ENCODE measurements around the gene PTPRA. TPM values are rescaled to one million over a fixed set of nuclear protein-coding genes. Genes with fewer than 3 reads are reported as not detected.
"Not testable (repeated sequence)": the region's sequence is repeated elsewhere in the genome, so short reads cannot be mapped to it uniquely, and the experiment has no call there.

PTPRA gene, protein sequence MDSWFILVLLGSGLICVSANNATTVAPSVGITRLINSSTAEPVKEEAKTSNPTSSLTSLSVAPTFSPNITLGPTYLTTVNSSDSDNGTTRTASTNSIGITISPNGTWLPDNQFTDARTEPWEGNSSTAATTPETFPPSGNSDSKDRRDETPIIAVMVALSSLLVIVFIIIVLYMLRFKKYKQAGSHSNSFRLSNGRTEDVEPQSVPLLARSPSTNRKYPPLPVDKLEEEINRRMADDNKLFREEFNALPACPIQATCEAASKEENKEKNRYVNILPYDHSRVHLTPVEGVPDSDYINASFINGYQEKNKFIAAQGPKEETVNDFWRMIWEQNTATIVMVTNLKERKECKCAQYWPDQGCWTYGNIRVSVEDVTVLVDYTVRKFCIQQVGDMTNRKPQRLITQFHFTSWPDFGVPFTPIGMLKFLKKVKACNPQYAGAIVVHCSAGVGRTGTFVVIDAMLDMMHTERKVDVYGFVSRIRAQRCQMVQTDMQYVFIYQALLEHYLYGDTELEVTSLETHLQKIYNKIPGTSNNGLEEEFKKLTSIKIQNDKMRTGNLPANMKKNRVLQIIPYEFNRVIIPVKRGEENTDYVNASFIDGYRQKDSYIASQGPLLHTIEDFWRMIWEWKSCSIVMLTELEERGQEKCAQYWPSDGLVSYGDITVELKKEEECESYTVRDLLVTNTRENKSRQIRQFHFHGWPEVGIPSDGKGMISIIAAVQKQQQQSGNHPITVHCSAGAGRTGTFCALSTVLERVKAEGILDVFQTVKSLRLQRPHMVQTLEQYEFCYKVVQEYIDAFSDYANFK
- 100 to 1,000 TPM in 1 of 2 experiments, 10 to 100 TPM in 1; 90.1 to 106 TPM for total RNA-seq
- polyA plus RNA-seq = 10 to 100 TPM; 24.6 to 51.4 (median 30.8) TPM
- total RNA-seq = 75.6 to 156 (median 132) reads per million in 6 experiments

DNA sequence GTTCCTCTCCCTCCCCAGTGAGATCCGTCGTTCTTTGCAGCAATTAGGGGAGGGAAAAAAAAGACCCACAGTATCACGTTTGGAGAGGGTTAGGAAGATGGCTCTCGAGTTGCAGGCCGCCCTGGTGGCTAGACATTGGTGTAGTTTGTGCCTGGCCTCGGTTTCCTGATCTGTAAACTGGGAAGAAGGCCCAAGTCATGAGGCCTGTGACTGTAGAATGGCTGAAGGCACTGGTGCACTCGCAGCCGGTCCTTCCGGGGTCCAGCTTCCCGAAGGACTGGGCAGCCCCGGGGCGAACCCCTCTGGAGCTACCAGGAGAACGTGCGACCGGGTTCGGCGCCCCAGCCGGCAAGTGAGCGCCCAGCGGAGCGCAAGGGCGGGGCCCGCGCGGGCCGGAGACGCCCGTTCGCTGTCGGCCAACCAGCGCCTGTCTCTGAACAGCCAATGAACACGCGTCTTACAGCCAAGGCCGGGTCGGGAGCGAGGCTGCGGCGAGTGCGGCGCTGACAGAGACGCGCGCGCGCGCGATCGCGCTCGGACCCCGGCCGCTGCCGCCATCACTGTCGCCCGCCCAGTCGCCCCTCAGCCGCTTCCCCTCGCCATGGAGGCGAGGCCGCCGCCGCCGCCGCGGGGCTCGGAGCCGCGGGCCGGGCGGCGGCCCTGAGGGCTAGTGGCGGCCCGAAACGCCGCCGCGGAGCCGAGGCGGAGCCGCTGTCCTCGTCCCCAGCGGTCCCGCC is at the start of gene PTPRA:
TSS of gene PTPRA (plus strand) at position 472 of the 737 bp plus-strand sequence. CDS start 90,797 bp downstream, outside the sequence.
- DNase-seq (peak; percentile 84 to 94 (median 90)), ATAC-seq (peak; percentile 86 to 88)
- Mint-ChIP-seq H3K27ac (peak within 1 kb of the TSS; percentile 90 to 97 (median 94)), H3K36me3 (peaks cover 0 to 14% (median 0%) of the 10 kb centered on the region in 3 donors), H3K4me3 (peak within 1 kb of the TSS; percentile 89 to 96 (median 93)), H3K9me3 (no peaks in the 10 kb centered on the region), H3K4me1 (peaks cover 31 to 60% (median 53%) of the 10 kb centered on the region in 4 donors), H3K27me3 (no peaks in the 10 kb centered on the region)
- POLR2A ChIA-PET = interaction anchor here (1.0 to 1.9 kb wide), 8 partner anchors 8 to 1606 kb away, joined by 3 to 13 read pairs (median 4); partner anchors contain the start of genes NOP56, PCED1A and VPS16

- H3K4me3 Mint-ChIP-seq = peak overlapping the region; percentile 22 to 82 (median 71)
- H3K36me3 Mint-ChIP-seq = no peaks in the 10 kb centered on the region
- peak overlapping the region in 5 of 10 donors; percentile 21 to 46 (median 31) for H3K27ac Mint-ChIP-seq
- peaks cover 7 to 28% (median 24%) of the 10 kb centered on the region in 4 donors for H3K4me1 Mint-ChIP-seq
- DNase-seq (peak in 3 of 10 donors; percentile 21 to 37 (median 33)), ATAC-seq (peak; percentile 36 to 51)
- H3K27me3 Mint-ChIP-seq = peaks cover under 1 to 16% (median 11%) of the 10 kb centered on the region in 5 donors
- POLR2A ChIA-PET = interaction anchor here (1.2 kb wide), 1 partner anchor 43 kb away, joined by 4 read pairs; no protein-coding TSS in a partner anchor
- H3K9me3 Mint-ChIP-seq = no peaks in the 10 kb centered on the region
These were observed 47.5 kb upstream of the PTPRA start for GRCh38 chr20:2825761-2826160.

- Mint-ChIP-seq H3K36me3 (no peaks in the 10 kb centered on the region), H3K27me3 (peaks cover 0 to 13% (median 8%) of the 10 kb centered on the region in 5 donors), H3K9me3 (no peaks in the 10 kb centered on the region), H3K4me3 (peak overlapping the region in 6 of 10 donors; percentile 24 to 81 (median 46)), H3K4me1 (peaks cover 5 to 23% (median 21%) of the 10 kb centered on the region in 4 donors), H3K27ac (no peak overlapping the region)
- DNase-seq (no peak), ATAC-seq (no peak)
- POLR2A ChIA-PET = interaction anchor here (0.7 to 1.2 kb wide), 2 partner anchors 42 to 226 kb away, joined by 3 to 4 read pairs; no protein-coding TSS in a partner anchor
These were observed 46.6 kb upstream of the PTPRA start for GRCh38 chr20:2826655-2827054.

GRCh38 chr20:2829376-2829775 is 43.9 kb upstream of the PTPRA start:
- Mint-ChIP-seq H3K4me3 (no peak overlapping the region), H3K4me1 (peaks cover 7 to 23% (median 16%) of the 10 kb centered on the region in 4 donors), H3K36me3 (peaks cover 0 to 4% (median 0%) of the 10 kb centered on the region in 3 donors), H3K9me3 (no peaks in the 10 kb centered on the region), H3K27ac (no peak overlapping the region), H3K27me3 (peaks cover 0 to 12% (median 6%) of the 10 kb centered on the region in 5 donors)
- no peak for ATAC-seq
- DNase-seq = no peak
- POLR2A ChIA-PET = no interaction called here

- H3K4me1 Mint-ChIP-seq = peaks cover 7 to 17% (median 9%) of the 10 kb centered on the region in 4 donors
- not testable (repeated sequence) for H3K27me3 Mint-ChIP-seq, H3K9me3 Mint-ChIP-seq, ATAC-seq, DNase-seq, H3K4me3 Mint-ChIP-seq, H3K27ac Mint-ChIP-seq
- POLR2A ChIA-PET = interaction anchor here (0.6 to 1.1 kb wide), 4 partner anchors 9 to 179 kb away, joined by 4 to 5 read pairs (median 4); partner anchors contain the start of genes NOP56, PCED1A and VPS16
- H3K36me3 Mint-ChIP-seq = peaks cover 0 to 15% (median 5%) of the 10 kb centered on the region in 3 donors
These were observed 42.1 kb upstream of the PTPRA start for GRCh38 chr20:2831206-2831605.

- Mint-ChIP-seq H3K36me3 (peaks cover 0 to 18% (median 5%) of the 10 kb centered on the region in 3 donors), H3K27ac (peak overlapping the region in 1 of 10 donors; percentile 68), H3K9me3 (no peaks in the 10 kb centered on the region), H3K27me3 (peaks cover 0 to 2% (median 0%) of the 10 kb centered on the region in 5 donors), H3K4me1 (peaks cover 13 to 18% (median 14%) of the 10 kb centered on the region in 4 donors), H3K4me3 (no peak overlapping the region)
- POLR2A ChIA-PET = interaction anchor here (2.0 kb wide), 1 partner anchor 12 kb away, joined by 6 read pairs; no protein-coding TSS in a partner anchor
- DNase-seq (no peak), ATAC-seq (no peak)
These were observed 39.5 kb upstream of the PTPRA start for GRCh38 chr20:2833761-2834160.

- H3K27me3 Mint-ChIP-seq = no peaks in the 10 kb centered on the region
- DNase-seq = no peak
- H3K4me3 Mint-ChIP-seq = peak overlapping the region in 1 of 10 donors; percentile 37
- H3K9me3 Mint-ChIP-seq = no peaks in the 10 kb centered on the region
- peak overlapping the region in 3 of 10 donors; percentile 15 to 68 (median 37) for H3K27ac Mint-ChIP-seq
- H3K36me3 Mint-ChIP-seq = peaks cover 0 to 18% (median 5%) of the 10 kb centered on the region in 3 donors
- ATAC-seq = no peak
- POLR2A ChIA-PET = interaction anchor here (0.6 to 2.0 kb wide), 2 partner anchors 13 to 15 kb away, joined by 6 read pairs; no protein-coding TSS in a partner anchor
- peaks cover 18 to 24% (median 19%) of the 10 kb centered on the region in 4 donors for H3K4me1 Mint-ChIP-seq
These were observed 38.7 kb upstream of the PTPRA start for GRCh38 chr20:2834401-2835110.

GRCh38 chr20:2835331-2835796 is 37.9 kb upstream of the PTPRA start:
- peaks cover 0 to 18% (median 5%) of the 10 kb centered on the region in 3 donors for H3K36me3 Mint-ChIP-seq
- peaks cover 19 to 26% (median 22%) of the 10 kb centered on the region in 4 donors for H3K4me1 Mint-ChIP-seq
- H3K9me3 Mint-ChIP-seq = no peaks in the 10 kb centered on the region
- no peak overlapping the region for H3K4me3 Mint-ChIP-seq
- ATAC-seq = no peak
- H3K27me3 Mint-ChIP-seq = no peaks in the 10 kb centered on the region
- H3K27ac Mint-ChIP-seq = peak overlapping the region in 1 of 10 donors; percentile 41
- no peak for DNase-seq
- POLR2A ChIA-PET = interaction anchor here (0.6 kb wide), 1 partner anchor 14 kb away, joined by 6 read pairs; no protein-coding TSS in a partner anchor

- H3K27me3 Mint-ChIP-seq = no peaks in the 10 kb centered on the region
- no peak for ATAC-seq
- DNase-seq = no peak
- POLR2A ChIA-PET = no interaction called here
- no peaks in the 10 kb centered on the region for H3K9me3 Mint-ChIP-seq
- H3K4me3 Mint-ChIP-seq = peak overlapping the region in 1 of 10 donors; percentile 45
- H3K36me3 Mint-ChIP-seq = peaks cover 0 to 18% (median 5%) of the 10 kb centered on the region in 3 donors
- peaks cover 19 to 26% (median 22%) of the 10 kb centered on the region in 4 donors for H3K4me1 Mint-ChIP-seq
- peak overlapping the region in 3 of 10 donors; percentile 9 to 59 (median 21) for H3K27ac Mint-ChIP-seq
These were observed 37.2 kb upstream of the PTPRA start for GRCh38 chr20:2836035-2836434.

GRCh38 chr20:2837221-2837960 is 35.9 kb upstream of the PTPRA start:
- POLR2A ChIA-PET = no interaction called here
- H3K4me3 Mint-ChIP-seq = peak overlapping the region in 3 of 10 donors; percentile 33 to 46 (median 36)
- H3K9me3 Mint-ChIP-seq = no peaks in the 10 kb centered on the region
- H3K27me3 Mint-ChIP-seq = no peaks in the 10 kb centered on the region
- peaks cover 22 to 32% (median 27%) of the 10 kb centered on the region in 4 donors for H3K4me1 Mint-ChIP-seq
- ATAC-seq = no peak
- H3K27ac Mint-ChIP-seq = peak overlapping the region in 1 of 10 donors; percentile 44
- H3K36me3 Mint-ChIP-seq = peaks cover 0 to 18% (median 5%) of the 10 kb centered on the region in 3 donors
- no peak for DNase-seq

All from naive thymus-derived CD8-positive, alpha-beta T cell (primary cell).